HG02642 (cell line): ENCODE measurements around the gene SYNE1.

ENCODE experiments used
- ATAC-seq: cut with Tn5 transposase; IDR thresholded peaks from one replicate; pipeline ENCODE4 v1.9.1; 2021; ENCODE audit warnings: mild to moderate bottlenecking; ENCODE audit not compliant: unreplicated experiment, poor library complexity

Gene SYNE1

GRCh38 chr6:152301021-152301764, 336.0 kb downstream of the SYNE1 start:
- ATAC-seq, result peak; percentile 28

- no peak for ATAC-seq
Observed at GRCh38 chr6:152300517-152300916, 336.6 kb downstream of the SYNE1 start.

- no peak for ATAC-seq
Observed at GRCh38 chr6:152298848-152299735, 338.1 kb downstream of the SYNE1 start.

- ATAC-seq, result no peak
Observed at GRCh38 chr6:152298055-152298647, 339.0 kb downstream of the SYNE1 start.

GRCh38 chr6:152296648-152297376, 340.4 kb downstream of the SYNE1 start:
- ATAC-seq, result no peak

GRCh38 chr6:152295920-152296319, 341.2 kb downstream of the SYNE1 start:
- ATAC-seq, result no peak

GRCh38 chr6:152295346-152295745, 341.8 kb downstream of the SYNE1 start:
- ATAC-seq, result no peak

GRCh38 chr6:152293404-152293803, 343.8 kb downstream of the SYNE1 start:
- no peak for ATAC-seq

GRCh38 chr6:152292555-152292954, 344.6 kb downstream of the SYNE1 start:
- ATAC-seq, result no peak

GRCh38 chr6:152290693-152291092, 346.5 kb downstream of the SYNE1 start:
- ATAC-seq, result no peak

- ATAC-seq, result no peak
Observed at GRCh38 chr6:152277826-152278329, 359.3 kb downstream of the SYNE1 start.

- no peak for ATAC-seq
Observed at GRCh38 chr6:152273638-152274037, 363.5 kb downstream of the SYNE1 start.

- ATAC-seq, result no peak
Observed at GRCh38 chr6:152273002-152273401, 364.2 kb downstream of the SYNE1 start.

GRCh38 chr6:152272486-152272885, 364.7 kb downstream of the SYNE1 start:
- ATAC-seq, result no peak

- peak; percentile 53 for ATAC-seq
Observed at GRCh38 chr6:152271776-152272464, 365.2 kb downstream of the SYNE1 start.

- no peak for ATAC-seq
Observed at GRCh38 chr6:152270301-152270925, 366.7 kb downstream of the SYNE1 start.

- ATAC-seq, result no peak
Observed at GRCh38 chr6:152268846-152269442, 368.2 kb downstream of the SYNE1 start.

GRCh38 chr6:152267967-152268845, 369.0 kb downstream of the SYNE1 start:
- no peak for ATAC-seq
